Measurements from ENCODE around the gene GNAT1.

DNA sequence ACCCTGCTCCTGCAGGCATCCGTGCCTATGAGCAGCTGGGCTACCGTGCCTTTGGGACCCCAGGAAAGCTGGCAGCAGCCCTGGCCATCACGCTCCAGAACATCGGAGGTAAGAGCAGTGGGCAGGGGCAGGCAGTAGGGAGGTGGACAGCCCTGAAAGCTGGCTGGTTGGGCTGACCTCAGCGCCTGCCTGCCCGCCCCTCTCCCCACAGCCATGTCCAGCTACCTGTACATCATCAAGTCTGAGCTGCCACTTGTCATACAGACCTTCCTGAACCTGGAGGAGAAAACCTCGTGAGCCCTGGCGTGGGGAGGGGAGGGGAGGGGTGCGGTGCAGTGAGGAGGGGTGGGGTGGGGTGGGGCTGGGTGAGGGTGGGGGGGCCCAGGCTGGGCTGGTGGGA is 24.1 kb downstream of the GNAT1 start:
- TF ChIP-seq ZFP3 (CRISPR knock-in tag; IDR thresholded peaks at IDR 0.05): no peak
- TF ChIP-seq CSDC2 (CRISPR knock-in tag; IDR thresholded peaks at IDR 0.05): no peak
- no peak for TF ChIP-seq SNAI2 (CRISPR knock-in tag; IDR thresholded peaks at IDR 0.05)
- no peak for TF ChIP-seq CREB5 (CRISPR knock-in tag; IDR thresholded peaks at IDR 0.05; ENCODE audit: low read depth)
- TF ChIP-seq TCF4 (CRISPR knock-in tag; IDR thresholded peaks at IDR 0.05; ENCODE audit: borderline replicate concordance): no peak
- TF ChIP-seq, protein P1, sequence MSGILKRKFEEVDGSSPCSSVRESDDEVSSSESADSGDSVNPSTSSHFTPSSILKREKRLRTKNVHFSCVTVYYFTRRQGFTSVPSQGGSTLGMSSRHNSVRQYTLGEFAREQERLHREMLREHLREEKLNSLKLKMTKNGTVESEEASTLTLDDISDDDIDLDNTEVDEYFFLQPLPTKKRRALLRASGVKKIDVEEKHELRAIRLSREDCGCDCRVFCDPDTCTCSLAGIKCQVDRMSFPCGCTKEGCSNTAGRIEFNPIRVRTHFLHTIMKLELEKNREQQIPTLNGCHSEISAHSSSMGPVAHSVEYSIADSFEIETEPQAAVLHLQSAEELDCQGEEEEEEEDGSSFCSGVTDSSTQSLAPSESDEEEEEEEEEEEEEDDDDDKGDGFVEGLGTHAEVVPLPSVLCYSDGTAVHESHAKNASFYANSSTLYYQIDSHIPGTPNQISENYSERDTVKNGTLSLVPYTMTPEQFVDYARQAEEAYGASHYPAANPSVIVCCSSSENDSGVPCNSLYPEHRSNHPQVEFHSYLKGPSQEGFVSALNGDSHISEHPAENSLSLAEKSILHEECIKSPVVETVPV (CRISPR knock-in tag; IDR thresholded peaks at IDR 0.05): no peak
- TF ChIP-seq TSHZ2 (CRISPR knock-in tag; IDR thresholded peaks at IDR 0.05): no peak
- no peak for TF ChIP-seq ARNTL (CRISPR knock-in tag; IDR thresholded peaks at IDR 0.05; ENCODE audit: borderline replicate concordance, low read depth)
- TF ChIP-seq OSR1 (CRISPR knock-in tag; IDR thresholded peaks at IDR 0.05): no peak
- no peak for TF ChIP-seq PATZ1 (CRISPR knock-in tag; IDR thresholded peaks at IDR 0.05; ENCODE audit: borderline replicate concordance)
- TF ChIP-seq ZC3H10 (CRISPR knock-in tag; IDR thresholded peaks at IDR 0.05): no peak
- no peak for TF ChIP-seq ZNF70 (CRISPR knock-in tag; IDR thresholded peaks at IDR 0.05)

Measured in SK-N-SH treated with all-trans-retinoic acid at 6 μM for 48 hours (cell line).